DND-41 (cell line): Measurements from ENCODE around the gene PPM1N.
A peak's percentile ranks its signal among the peaks of the same experiment; 100 is the strongest.

ENCODE experiments used
- ATAC-seq: fragments of 200-7000 bp; cut with Tn5 transposase; 3 replicates; pipeline ENCODE4 v1.9.1; 2021; ENCODE audit warnings: low read depth; ENCODE audit not compliant: insufficient read depth
- DNase-seq: peaks from one replicate; pipeline ENCODE4 v3.0.0-alpha.2; 2020
- H2AFZ ChIP-seq: 2 replicates; pipeline ENCODE4 v1.6.0; 2012; ENCODE audit warnings: low read depth, low read length
- H3K27ac ChIP-seq: 2 replicates; pipeline ENCODE4 v1.5.1; 2012; ENCODE audit warnings: low read length, inconsistent platforms
- H3K27me3 ChIP-seq: fragments of 200-600 bp; sonication (generic); 2 replicates; pipeline ENCODE4 v1.6.0; 2012; ENCODE audit warnings: low read length, mild to moderate bottlenecking, inconsistent platforms; ENCODE audit not compliant: insufficient read depth, poor library complexity
- H3K36me3 ChIP-seq: 2 replicates; pipeline ENCODE4 v1.5.1; 2012; ENCODE audit warnings: low read length, inconsistent platforms; ENCODE audit not compliant: insufficient read depth
- H3K4me1 ChIP-seq: 2 replicates; pipeline ENCODE4 v1.5.1; 2012; ENCODE audit warnings: mild to moderate bottlenecking, low read length; ENCODE audit not compliant: insufficient read depth
- H3K4me2 ChIP-seq: 2 replicates; pipeline ENCODE4 v1.6.0; 2012; ENCODE audit warnings: mild to moderate bottlenecking, moderate library complexity, low read length, inconsistent platforms; ENCODE audit not compliant: insufficient read depth
- H3K4me3 ChIP-seq, 2 experiments: fragments of 200-600 bp in 1 of 2; shearing (Covaris generic) in 1 of 2; 2 replicates each; pipeline ENCODE4 v1.5.1; 2012 to 2016; ENCODE audit warnings: inconsistent platforms in 2 of 2, low read length in 2 of 2, mild to moderate bottlenecking in 2 of 2, low read depth in 1 of 2, moderate library complexity in 1 of 2
- H3K79me2 ChIP-seq: 2 replicates; pipeline ENCODE4 v1.6.0; 2012; ENCODE audit warnings: low read length, inconsistent platforms; ENCODE audit not compliant: insufficient read depth
- H3K9ac ChIP-seq: 2 replicates; pipeline ENCODE4 v1.6.0; 2012; ENCODE audit warnings: low read depth, mild to moderate bottlenecking, inconsistent platforms, low read length, moderate library complexity
- H3K9me3 ChIP-seq: 2 replicates; pipeline ENCODE4 v1.5.1; 2012; ENCODE audit warnings: low read length, moderate library complexity, mild to moderate bottlenecking, inconsistent platforms; ENCODE audit not compliant: insufficient read depth, severe bottlenecking
- H4K20me1 ChIP-seq: 2 replicates; pipeline ENCODE4 v1.6.0; 2012; ENCODE audit warnings: low read length; ENCODE audit not compliant: insufficient read depth
- EZH2 ChIP-seq: IDR thresholded peaks from 3 replicates; pipeline ENCODE4 v1.6.1; 2012; ENCODE audit warnings: borderline replicate concordance, low read depth, mild to moderate bottlenecking, moderate library complexity, low read length, inconsistent platforms; ENCODE audit not compliant: severe bottlenecking
- TF ChIP-seq, protein P1 (sequence below): IDR thresholded peaks from 2 replicates; pipeline ENCODE4 v1.5.1; 2012; ENCODE audit warnings: borderline replicate concordance, low read length, moderate library complexity, mild to moderate bottlenecking; ENCODE audit not compliant: poor library complexity, severe bottlenecking; ENCODE audit errors: extremely low read depth

The PPM1N gene

GRCh38 chr19:45506246-45506988, 8.2 kb downstream of the PPM1N start:
- ATAC-seq (peak; percentile 82), DNase-seq (peak; percentile 94)
- H3K9ac ChIP-seq: peak overlapping the region; percentile 90
- no peaks in the 10 kb centered on the region for H3K9me3 ChIP-seq
- H3K27me3 ChIP-seq: no peaks in the 10 kb centered on the region
- peaks cover 23% of the 10 kb centered on the region for H3K79me2 ChIP-seq
- H3K27ac ChIP-seq: peak overlapping the region; percentile 97
- H3K4me2 ChIP-seq: peak overlapping the region; percentile 99
- TF ChIP-seq, protein P1, sequence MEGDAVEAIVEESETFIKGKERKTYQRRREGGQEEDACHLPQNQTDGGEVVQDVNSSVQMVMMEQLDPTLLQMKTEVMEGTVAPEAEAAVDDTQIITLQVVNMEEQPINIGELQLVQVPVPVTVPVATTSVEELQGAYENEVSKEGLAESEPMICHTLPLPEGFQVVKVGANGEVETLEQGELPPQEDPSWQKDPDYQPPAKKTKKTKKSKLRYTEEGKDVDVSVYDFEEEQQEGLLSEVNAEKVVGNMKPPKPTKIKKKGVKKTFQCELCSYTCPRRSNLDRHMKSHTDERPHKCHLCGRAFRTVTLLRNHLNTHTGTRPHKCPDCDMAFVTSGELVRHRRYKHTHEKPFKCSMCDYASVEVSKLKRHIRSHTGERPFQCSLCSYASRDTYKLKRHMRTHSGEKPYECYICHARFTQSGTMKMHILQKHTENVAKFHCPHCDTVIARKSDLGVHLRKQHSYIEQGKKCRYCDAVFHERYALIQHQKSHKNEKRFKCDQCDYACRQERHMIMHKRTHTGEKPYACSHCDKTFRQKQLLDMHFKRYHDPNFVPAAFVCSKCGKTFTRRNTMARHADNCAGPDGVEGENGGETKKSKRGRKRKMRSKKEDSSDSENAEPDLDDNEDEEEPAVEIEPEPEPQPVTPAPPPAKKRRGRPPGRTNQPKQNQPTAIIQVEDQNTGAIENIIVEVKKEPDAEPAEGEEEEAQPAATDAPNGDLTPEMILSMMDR: peak; percentile 70
- TF ChIP-seq EZH2: no peak
- no peaks in the 10 kb centered on the region for H3K36me3 ChIP-seq
- peaks cover 27% of the 10 kb centered on the region for H3K4me1 ChIP-seq
- peaks cover 23% of the 10 kb centered on the region; the same call in 1 of the 2 replicates for H4K20me1 ChIP-seq
- peak overlapping the region; percentile 100 for H2AFZ ChIP-seq
- H3K4me3 ChIP-seq: peak overlapping the region; percentile 94 to 97; a peak in 3 of 4 replicates

GRCh38 chr19:45506989-45507871, 9.0 kb downstream of the PPM1N start, which contains the start of gene VASP:
Gene VASP, plus strand, starts transcription at chr19:45507479. Its CDS starts 293 bp downstream, at chr19:45507772.
- H3K36me3 ChIP-seq: no peaks in the 10 kb centered on the region
- H3K4me1 ChIP-seq: peaks cover 27% of the 10 kb centered on the region
- H3K27ac ChIP-seq: peak within 1 kb of the TSS; percentile 97
- peaks cover 23% of the 10 kb centered on the region for H3K79me2 ChIP-seq
- no peak for TF ChIP-seq EZH2
- TF ChIP-seq, protein P1: no peak
- peak within 1 kb of the TSS; percentile 100 for H2AFZ ChIP-seq
- H3K4me2 ChIP-seq: peak within 1 kb of the TSS; percentile 99
- peak within 1 kb of the TSS; percentile 90 for H3K9ac ChIP-seq
- no peaks in the 10 kb centered on the region for H3K27me3 ChIP-seq
- peak within 1 kb of the TSS; percentile 94 to 97 for H3K4me3 ChIP-seq
- ATAC-seq (peak; percentile 70), DNase-seq (peak; percentile 91)
- peaks cover 23% of the 10 kb centered on the region; the same call in 1 of the 2 replicates for H4K20me1 ChIP-seq
- no peaks in the 10 kb centered on the region for H3K9me3 ChIP-seq

GRCh38 chr19:45507872-45508416, 9.7 kb downstream of the PPM1N start:
- peaks cover 23% of the 10 kb centered on the region; the same call in 1 of the 2 replicates for H4K20me1 ChIP-seq
- peak overlapping the region; percentile 3; the same call in 1 of the 2 replicates for H2AFZ ChIP-seq
- H3K27ac ChIP-seq: peak overlapping the region; percentile 56
- DNase-seq (no peak), ATAC-seq (no peak)
- H3K4me2 ChIP-seq: peak overlapping the region; percentile 99
- H3K79me2 ChIP-seq: peaks cover 23% of the 10 kb centered on the region
- H3K27me3 ChIP-seq: no peaks in the 10 kb centered on the region
- TF ChIP-seq, protein P1: no peak
- TF ChIP-seq EZH2: no peak
- H3K36me3 ChIP-seq: no peaks in the 10 kb centered on the region
- H3K9me3 ChIP-seq: no peaks in the 10 kb centered on the region
- peak overlapping the region; percentile 94 to 97 for H3K4me3 ChIP-seq
- H3K9ac ChIP-seq: peak overlapping the region; percentile 90
- peaks cover 27% of the 10 kb centered on the region for H3K4me1 ChIP-seq
